NOMO-1 (cell line): ENCODE data around the gene IL2.

ENCODE experiments used
- DNase-seq, 2 experiments: peaks; one replicate each; lab custom pipeline; 2025; ENCODE audit not compliant: unreplicated experiment in 2 of 2; lab: John Stamatoyannopoulos, UW

The IL2 gene

GRCh38 chr4:122456231-122457116, at the start of gene IL2:
Gene IL2, minus strand, starts transcription at chr4:122456725. Its CDS starts 285 bp downstream, at chr4:122456440.
- no peak for DNase-seq

GRCh38 chr4:122503214-122503613, 46.7 kb upstream of the IL2 start:
- no peak for DNase-seq

- no peak for DNase-seq
Observed at GRCh38 chr4:122500852-122501501, 44.5 kb upstream of the IL2 start.

GRCh38 chr4:122489061-122489460, 32.5 kb upstream of the IL2 start:
- DNase-seq: no peak

- no peak for DNase-seq
Observed at GRCh38 chr4:122483481-122483880, 27.0 kb upstream of the IL2 start.

- no peak for DNase-seq
Observed at GRCh38 chr4:122481766-122482405, 25.4 kb upstream of the IL2 start.

GRCh38 chr4:122480655-122481487, 24.3 kb upstream of the IL2 start:
- peak in 1 of 2 experiments; percentile 66 for DNase-seq

- peak; percentile 61 to 74 for DNase-seq
Observed at GRCh38 chr4:122479935-122480416, 23.5 kb upstream of the IL2 start.

GRCh38 chr4:122476745-122477144, 20.2 kb upstream of the IL2 start:
- DNase-seq: no peak

GRCh38 chr4:122476126-122476525, 19.6 kb upstream of the IL2 start:
- no peak for DNase-seq

- no peak for DNase-seq
Observed at GRCh38 chr4:122475233-122475632, 18.7 kb upstream of the IL2 start.

- no peak for DNase-seq
Observed at GRCh38 chr4:122469457-122469856, 12.9 kb upstream of the IL2 start.

- DNase-seq: peak; percentile 58 to 81
Observed at GRCh38 chr4:122458625-122459024, 2.1 kb upstream of the IL2 start.

- peak in 1 of 2 experiments; percentile 7 for DNase-seq
Observed at GRCh38 chr4:122453384-122453995, 3.0 kb downstream of the IL2 start.

GRCh38 chr4:122450847-122451246, 5.7 kb downstream of the IL2 start:
- no peak for DNase-seq

- DNase-seq: no peak
Observed at GRCh38 chr4:122434285-122434684, 22.2 kb downstream of the IL2 start.

- DNase-seq: no peak
Observed at GRCh38 chr4:122431351-122431750, 25.2 kb downstream of the IL2 start.

GRCh38 chr4:122423246-122423645, 33.3 kb downstream of the IL2 start:
- DNase-seq: no peak

GRCh38 chr4:122412547-122412946, 44.0 kb downstream of the IL2 start:
- DNase-seq: no peak

- no peak for DNase-seq
Observed at GRCh38 chr4:122403861-122404260, 52.7 kb downstream of the IL2 start.
